NB4 (cell line): ENCODE results near the gene NPAS3.

Experiments
- DNase-seq: peaks from one replicate; pipeline ENCODE4 v3.0.0; 2010; ENCODE audit warnings: low read depth
- H3K4me3 ChIP-seq: one replicate; pipeline ENCODE4 v1.5.1; 2011; ENCODE audit warnings: mild to moderate bottlenecking, low read depth, low read length, moderate library complexity
- CTCF ChIP-seq: IDR thresholded peaks from one replicate; pipeline ENCODE4 v1.5.1; 2012; ENCODE audit warnings: low read depth, low read length
- MYC ChIP-seq: IDR thresholded peaks from 2 replicates; pipeline ENCODE4 v1.6.1; 2011; ENCODE audit warnings: low read depth, low read length
- POLR2A ChIP-seq: IDR thresholded peaks from 2 replicates; pipeline ENCODE4 v1.6.1; 2011; ENCODE audit warnings: mild to moderate bottlenecking; ENCODE audit not compliant: insufficient read length; ENCODE audit errors: extremely low read depth
- TF ChIP-seq, protein P1 (sequence below): IDR thresholded peaks from 2 replicates; pipeline ENCODE4 v1.6.1; 2011; ENCODE audit warnings: low read depth, low read length

The NPAS3 gene

DNA sequence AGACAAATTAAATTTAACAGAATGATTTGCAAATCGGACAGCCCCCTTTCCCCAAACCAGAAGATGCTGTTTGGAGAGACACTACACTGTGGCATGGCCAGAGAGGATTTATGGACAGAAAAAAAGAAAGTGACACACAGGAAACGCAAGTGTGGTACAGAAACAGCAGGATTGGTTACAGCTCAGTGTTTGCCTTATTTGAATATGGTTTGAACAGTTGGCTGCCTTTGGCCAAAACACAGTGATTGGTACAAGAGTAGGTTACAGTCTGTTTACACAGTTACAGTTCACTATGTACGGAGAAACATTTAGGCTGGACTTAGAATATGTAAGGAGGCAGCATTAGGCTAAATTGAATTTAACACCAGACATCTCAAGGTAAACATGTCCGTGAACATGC is 335.3 kb downstream of the NPAS3 start:
- TF ChIP-seq MYC = no peak
- no peak for TF ChIP-seq CTCF
- TF ChIP-seq, protein P1, sequence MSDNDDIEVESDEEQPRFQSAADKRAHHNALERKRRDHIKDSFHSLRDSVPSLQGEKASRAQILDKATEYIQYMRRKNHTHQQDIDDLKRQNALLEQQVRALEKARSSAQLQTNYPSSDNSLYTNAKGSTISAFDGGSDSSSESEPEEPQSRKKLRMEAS = no peak
- TF ChIP-seq POLR2A = no peak
- H3K4me3 ChIP-seq = no peak overlapping the region
- no peak for DNase-seq

DNA sequence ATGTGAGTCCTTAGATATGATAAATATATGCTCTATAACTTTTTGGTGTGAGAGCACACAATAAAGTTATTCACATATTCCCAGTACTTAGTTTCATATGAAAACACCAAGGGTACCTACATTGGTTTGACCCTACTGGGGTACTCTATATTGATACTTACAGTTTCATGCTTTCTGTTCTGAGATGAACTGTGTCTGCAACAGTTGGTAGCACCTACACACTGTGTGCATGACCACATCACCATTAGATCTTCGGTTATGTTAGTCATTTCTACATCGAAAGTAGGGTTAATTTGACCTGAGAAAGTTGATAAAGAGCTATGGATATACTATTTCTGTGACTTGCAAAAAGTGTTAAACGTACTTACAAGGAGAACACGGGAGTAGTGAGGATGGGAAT is 337.2 kb downstream of the NPAS3 start:
- DNase-seq = no peak
- H3K4me3 ChIP-seq = no peak overlapping the region
- no peak for TF ChIP-seq CTCF
- TF ChIP-seq, protein P1 = no peak
- TF ChIP-seq POLR2A = no peak
- no peak for TF ChIP-seq MYC

- H3K4me3 ChIP-seq = no peak overlapping the region
- DNase-seq = no peak
- TF ChIP-seq CTCF (no peak), MYC (no peak), POLR2A (no peak)
- TF ChIP-seq, protein P1 = no peak
These were observed 341.2 kb downstream of the NPAS3 start for GRCh38 chr14:33279865-33280264.

DNA sequence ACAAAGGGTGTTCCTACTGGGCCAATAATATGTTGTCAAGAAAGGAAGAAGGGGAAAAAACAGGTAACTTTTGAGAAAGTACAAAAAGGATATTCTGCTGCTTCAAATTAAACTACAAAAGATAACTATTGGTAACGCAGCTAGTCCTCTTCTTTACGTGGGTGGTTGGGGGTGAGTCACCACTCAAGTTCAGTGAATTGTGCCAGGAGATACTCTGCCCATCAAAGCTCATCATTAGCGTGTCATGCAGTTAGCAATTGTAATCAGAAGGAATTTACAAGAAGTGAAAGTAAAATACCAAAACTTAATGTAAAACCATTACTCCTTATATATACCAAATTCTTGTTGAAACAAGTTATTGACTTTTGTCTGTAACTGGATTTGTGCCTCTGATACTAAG is 342.0 kb downstream of the NPAS3 start:
- TF ChIP-seq, protein P1 = no peak
- TF ChIP-seq MYC = no peak
- no peak for TF ChIP-seq POLR2A
- no peak for TF ChIP-seq CTCF
- no peak overlapping the region for H3K4me3 ChIP-seq
- no peak for DNase-seq

- TF ChIP-seq CTCF = no peak
- no peak for TF ChIP-seq MYC
- TF ChIP-seq, protein P1 = no peak
- TF ChIP-seq POLR2A = no peak
- no peak for DNase-seq
- no peak overlapping the region for H3K4me3 ChIP-seq
These were observed 343.9 kb downstream of the NPAS3 start for GRCh38 chr14:33282331-33283230.
